Activated naive CD8-positive, alpha-beta T cell treated with anti-CD3 and anti-CD28 coated beads, Interleukin-2, amount 50 U/mL, for 24 hours (primary cell): ENCODE measurements around the gene PAPPA2.
A peak's percentile ranks its signal among the peaks of the same experiment; 100 is the strongest.

Experiments used
- ATAC-seq: fragments of 150-1000 bp; cut with Tn5 transposase; one replicate; pipeline ENCODE4 v1.10.0; 2021
- DNase-seq: peaks from one replicate; pipeline ENCODE4 v3.0.0; 2021
- H3K27ac Mint-ChIP-seq: one replicate; pipeline ENCODE4 v1.8.0; 2021; ENCODE audit warnings: mild to moderate bottlenecking, mixed read lengths
- H3K27me3 Mint-ChIP-seq: one replicate; pipeline ENCODE4 v1.8.0; 2021; ENCODE audit warnings: mixed read lengths
- H3K36me3 Mint-ChIP-seq: one replicate; pipeline ENCODE4 v1.8.0; 2021; ENCODE audit warnings: low read depth, mixed read lengths
- H3K4me1 Mint-ChIP-seq: one replicate; pipeline ENCODE4 v1.8.0; 2021; ENCODE audit warnings: mixed read lengths
- H3K4me3 Mint-ChIP-seq: one replicate; pipeline ENCODE4 v1.8.0; 2021; ENCODE audit warnings: mild to moderate bottlenecking, moderate library complexity, mixed read lengths
- H3K9me3 Mint-ChIP-seq: one replicate; pipeline ENCODE4 v1.8.0; 2021; ENCODE audit warnings: mixed read lengths

PAPPA2 gene

GRCh38 chr1:176809292-176809691 lies 346.3 kb downstream of the PAPPA2 start:
- Mint-ChIP-seq H3K36me3 (no peaks in the 10 kb centered on the region), H3K27me3 (peaks cover 5% of the 10 kb centered on the region), H3K4me1 (no peaks in the 10 kb centered on the region), H3K9me3 (peaks cover 9% of the 10 kb centered on the region), H3K27ac (no peak overlapping the region), H3K4me3 (no peak overlapping the region)
- DNase-seq (no peak), ATAC-seq (no peak)

- no peak overlapping the region for H3K4me3 Mint-ChIP-seq
- no peak overlapping the region for H3K27ac Mint-ChIP-seq
- H3K27me3 Mint-ChIP-seq, result peaks cover 5% of the 10 kb centered on the region
- peaks cover 9% of the 10 kb centered on the region for H3K9me3 Mint-ChIP-seq
- H3K4me1 Mint-ChIP-seq, result no peaks in the 10 kb centered on the region
- DNase-seq, result no peak
- no peak for ATAC-seq
- H3K36me3 Mint-ChIP-seq, result no peaks in the 10 kb centered on the region
Measured at GRCh38 chr1:176811511-176812288, 348.7 kb downstream of the PAPPA2 start.

GRCh38 chr1:176815621-176816020 lies 352.6 kb downstream of the PAPPA2 start:
- H3K9me3 Mint-ChIP-seq, result peaks cover 9% of the 10 kb centered on the region
- no peak overlapping the region for H3K4me3 Mint-ChIP-seq
- no peak overlapping the region for H3K27ac Mint-ChIP-seq
- ATAC-seq (no peak), DNase-seq (no peak)
- H3K36me3 Mint-ChIP-seq, result no peaks in the 10 kb centered on the region
- peaks cover 3% of the 10 kb centered on the region for H3K27me3 Mint-ChIP-seq
- H3K4me1 Mint-ChIP-seq, result no peaks in the 10 kb centered on the region

GRCh38 chr1:176816232-176816631 lies 353.3 kb downstream of the PAPPA2 start:
- no peaks in the 10 kb centered on the region for H3K4me1 Mint-ChIP-seq
- DNase-seq (no peak), ATAC-seq (no peak)
- no peaks in the 10 kb centered on the region for H3K36me3 Mint-ChIP-seq
- peaks cover 9% of the 10 kb centered on the region for H3K9me3 Mint-ChIP-seq
- peaks cover 3% of the 10 kb centered on the region for H3K27me3 Mint-ChIP-seq
- no peak overlapping the region for H3K4me3 Mint-ChIP-seq
- H3K27ac Mint-ChIP-seq, result no peak overlapping the region

- Mint-ChIP-seq H3K9me3 (no peaks in the 10 kb centered on the region), H3K4me1 (no peaks in the 10 kb centered on the region), H3K27me3 (no peaks in the 10 kb centered on the region), H3K4me3 (no peak overlapping the region), H3K27ac (no peak overlapping the region), H3K36me3 (no peaks in the 10 kb centered on the region)
- DNase-seq (no peak), ATAC-seq (no peak)
Measured at GRCh38 chr1:176820391-176821031, 357.5 kb downstream of the PAPPA2 start.

GRCh38 chr1:176826265-176826664 lies 363.3 kb downstream of the PAPPA2 start:
- DNase-seq, result no peak
- Mint-ChIP-seq H3K4me3 (no peak overlapping the region), H3K27me3 (no peaks in the 10 kb centered on the region), H3K4me1 (no peaks in the 10 kb centered on the region), H3K9me3 (no peaks in the 10 kb centered on the region), H3K36me3 (no peaks in the 10 kb centered on the region), H3K27ac (no peak overlapping the region)
- ATAC-seq, result no peak

GRCh38 chr1:176829261-176829660 lies 366.3 kb downstream of the PAPPA2 start:
- H3K27ac Mint-ChIP-seq, result no peak overlapping the region
- DNase-seq, result no peak
- H3K9me3 Mint-ChIP-seq, result no peaks in the 10 kb centered on the region
- H3K27me3 Mint-ChIP-seq, result no peaks in the 10 kb centered on the region
- no peak overlapping the region for H3K4me3 Mint-ChIP-seq
- ATAC-seq, result peak; percentile 10
- H3K36me3 Mint-ChIP-seq, result no peaks in the 10 kb centered on the region
- H3K4me1 Mint-ChIP-seq, result no peaks in the 10 kb centered on the region

GRCh38 chr1:176831150-176831549 lies 368.2 kb downstream of the PAPPA2 start:
- Mint-ChIP-seq H3K4me1 (no peaks in the 10 kb centered on the region), H3K27me3 (no peaks in the 10 kb centered on the region), H3K36me3 (no peaks in the 10 kb centered on the region), H3K9me3 (no peaks in the 10 kb centered on the region), H3K4me3 (no peak overlapping the region), H3K27ac (no peak overlapping the region)
- ATAC-seq (no peak), DNase-seq (no peak)

GRCh38 chr1:176837708-176838107 lies 374.7 kb downstream of the PAPPA2 start:
- Mint-ChIP-seq H3K27me3 (no peaks in the 10 kb centered on the region), H3K4me3 (no peak overlapping the region), H3K27ac (no peak overlapping the region), H3K9me3 (no peaks in the 10 kb centered on the region), H3K36me3 (no peaks in the 10 kb centered on the region), H3K4me1 (no peaks in the 10 kb centered on the region)
- no peak for ATAC-seq
- no peak for DNase-seq

GRCh38 chr1:176838276-176838995 lies 375.5 kb downstream of the PAPPA2 start:
- no peaks in the 10 kb centered on the region for H3K9me3 Mint-ChIP-seq
- ATAC-seq (no peak), DNase-seq (no peak)
- H3K4me1 Mint-ChIP-seq, result no peaks in the 10 kb centered on the region
- no peaks in the 10 kb centered on the region for H3K36me3 Mint-ChIP-seq
- H3K27me3 Mint-ChIP-seq, result no peaks in the 10 kb centered on the region
- H3K4me3 Mint-ChIP-seq, result no peak overlapping the region
- H3K27ac Mint-ChIP-seq, result no peak overlapping the region

- Mint-ChIP-seq H3K27me3 (peaks cover 4% of the 10 kb centered on the region), H3K36me3 (no peaks in the 10 kb centered on the region), H3K9me3 (no peaks in the 10 kb centered on the region), H3K4me1 (no peaks in the 10 kb centered on the region), H3K27ac (no peak overlapping the region), H3K4me3 (no peak overlapping the region)
- DNase-seq (no peak), ATAC-seq (no peak)
Measured at GRCh38 chr1:176839216-176839615, 376.2 kb downstream of the PAPPA2 start.

- Mint-ChIP-seq H3K9me3 (no peaks in the 10 kb centered on the region), H3K4me3 (no peak overlapping the region), H3K27me3 (peaks cover 10% of the 10 kb centered on the region), H3K4me1 (no peaks in the 10 kb centered on the region), H3K27ac (no peak overlapping the region), H3K36me3 (no peaks in the 10 kb centered on the region)
- DNase-seq (no peak), ATAC-seq (no peak)
Measured at GRCh38 chr1:176841238-176841637, 378.3 kb downstream of the PAPPA2 start.

GRCh38 chr1:176843352-176844297 lies 380.6 kb downstream of the PAPPA2 start:
- no peak overlapping the region for H3K4me3 Mint-ChIP-seq
- H3K27ac Mint-ChIP-seq, result no peak overlapping the region
- no peaks in the 10 kb centered on the region for H3K4me1 Mint-ChIP-seq
- no peak for ATAC-seq
- peaks cover 10% of the 10 kb centered on the region for H3K27me3 Mint-ChIP-seq
- DNase-seq, result no peak
- no peaks in the 10 kb centered on the region for H3K36me3 Mint-ChIP-seq
- H3K9me3 Mint-ChIP-seq, result no peaks in the 10 kb centered on the region

GRCh38 chr1:176847052-176847451 lies 384.1 kb downstream of the PAPPA2 start:
- Mint-ChIP-seq H3K9me3 (no peaks in the 10 kb centered on the region), H3K36me3 (no peaks in the 10 kb centered on the region), H3K4me3 (no peak overlapping the region), H3K27me3 (peaks cover 10% of the 10 kb centered on the region), H3K27ac (no peak overlapping the region), H3K4me1 (no peaks in the 10 kb centered on the region)
- ATAC-seq, result no peak
- DNase-seq, result no peak
